GM21360 (cell line): ENCODE results near the gene CCDC43.

ENCODE experiments used
- ATAC-seq: cut with Tn5 transposase; IDR thresholded peaks from one replicate; pipeline ENCODE4 v1.9.1; 2021; ENCODE audit warnings: mild to moderate bottlenecking, moderate library complexity; ENCODE audit not compliant: unreplicated experiment

CCDC43 gene

DNA sequence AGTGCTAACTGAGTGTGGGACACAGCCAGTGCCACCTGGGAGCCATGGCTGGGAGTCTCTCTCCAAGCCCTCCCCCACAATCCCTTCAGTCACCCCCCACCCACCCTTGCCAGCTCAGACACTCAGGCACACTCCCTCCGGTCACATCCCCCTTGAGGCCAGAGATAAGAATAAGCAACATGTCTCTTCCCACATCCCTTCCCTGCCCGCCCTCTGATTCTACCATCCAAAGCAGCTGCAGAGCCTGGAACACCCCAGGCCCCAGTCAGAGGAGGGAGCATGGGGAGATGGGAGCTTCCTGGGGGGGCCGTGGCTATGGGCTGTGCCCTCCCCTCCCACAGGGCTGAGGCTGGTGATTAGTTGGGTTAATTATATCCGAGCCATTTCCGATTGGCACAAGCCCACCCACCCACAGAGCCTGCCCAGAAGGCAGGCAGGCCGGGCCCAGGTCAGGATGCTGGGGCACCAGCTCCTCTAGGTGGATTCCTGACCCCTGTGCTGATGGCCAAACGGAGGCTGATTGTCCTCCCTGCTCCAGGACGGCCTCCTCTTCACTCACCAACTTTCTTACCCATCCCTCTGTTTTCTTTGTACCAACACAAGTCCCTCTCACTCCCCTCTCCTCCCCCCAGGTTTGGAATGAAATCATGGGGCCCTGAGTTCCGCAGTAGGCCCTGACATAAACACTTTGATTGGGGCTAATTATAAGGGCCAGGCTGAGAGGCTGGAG, 61.9 kb downstream of the CCDC43 start:
- no peak for ATAC-seq
